ENCODE measurements around the gene LDB3. TPM values are rescaled to one million over a fixed set of nuclear protein-coding genes. Genes with fewer than 3 reads are reported as not detected.

LDB3 gene
- polyA plus RNA-seq, 1 experiment, result 0.83 TPM

- Histone ChIP-seq H3K36me3 (ENCODE audit: control insufficient read depth, insufficient read depth, low read length) (no peaks in the 10 kb centered on the region), H3K4me3 (ENCODE audit: low read depth, low read length) (no peak overlapping the region), H3K27me3 (ENCODE audit: control insufficient read depth, insufficient read depth, low read length) (no peaks in the 10 kb centered on the region)
- ChIA-PET POLR2A (interaction anchor here (0.6 kb wide), 1 partner anchor 22 kb away, joined by 7 read pairs; no protein-coding TSS in a partner anchor), CTCF (interaction anchor here (1.1 to 1.3 kb wide), 2 partner anchors 17 to 317 kb away, joined by 3 read pairs; no protein-coding TSS in a partner anchor)
- TF ChIP-seq CTCF (IDR thresholded peaks at IDR 0.05; ENCODE audit: insufficient read depth, low read depth, low read length), result no peak
- DNase-seq (ENCODE audit: low read depth), result peak; percentile 58
Measured at GRCh38 chr10:86648704-86649427, 19.4 kb upstream of the LDB3 start.

GRCh38 chr10:86649471-86650150, 18.7 kb upstream of the LDB3 start:
- CTCF ChIA-PET, result interaction anchor here (1.1 to 1.3 kb wide), 2 partner anchors 18 to 317 kb away, joined by 3 read pairs; no protein-coding TSS in a partner anchor

GRCh38 chr10:86650151-86650550, 18.2 kb upstream of the LDB3 start:
- POLR2A ChIA-PET, result no interaction called here
- TF ChIP-seq CTCF (IDR thresholded peaks at IDR 0.05; ENCODE audit: insufficient read depth, low read depth, low read length), result no peak
- no peaks in the 10 kb centered on the region for H3K27me3 ChIP-seq (ENCODE audit: control insufficient read depth, insufficient read depth, low read length)
- CTCF ChIA-PET, result interaction anchor here (1.1 kb wide), 1 partner anchor 316 kb away, joined by 3 read pairs; no protein-coding TSS in a partner anchor
- no peaks in the 10 kb centered on the region for H3K36me3 ChIP-seq (ENCODE audit: control insufficient read depth, insufficient read depth, low read length)
- DNase-seq (ENCODE audit: low read depth), result no peak
- H3K4me3 ChIP-seq (ENCODE audit: low read depth, low read length), result no peak overlapping the region

More at GRCh38 chr10:86649471-86650150, 18.7 kb upstream of the LDB3 start:
- POLR2A ChIA-PET, result interaction anchor here (0.6 kb wide), 1 partner anchor 23 kb away, joined by 7 read pairs; no protein-coding TSS in a partner anchor
- DNase-seq (ENCODE audit: low read depth), result no peak
- Histone ChIP-seq H3K27me3 (ENCODE audit: control insufficient read depth, insufficient read depth, low read length) (no peaks in the 10 kb centered on the region), H3K4me3 (ENCODE audit: low read depth, low read length) (no peak overlapping the region), H3K36me3 (ENCODE audit: control insufficient read depth, insufficient read depth, low read length) (no peaks in the 10 kb centered on the region)
- TF ChIP-seq CTCF (IDR thresholded peaks at IDR 0.05; ENCODE audit: insufficient read depth, low read depth, low read length), result no peak

- no peak overlapping the region for H3K4me3 ChIP-seq (ENCODE audit: low read depth, low read length)
- DNase-seq (ENCODE audit: low read depth), result no peak
- no peak for TF ChIP-seq CTCF (IDR thresholded peaks at IDR 0.05; ENCODE audit: insufficient read depth, low read depth, low read length)
- no peaks in the 10 kb centered on the region for H3K27me3 ChIP-seq (ENCODE audit: control insufficient read depth, insufficient read depth, low read length)
- ChIA-PET CTCF (interaction anchor here (1.1 kb wide), 1 partner anchor 9 kb away, joined by 4 read pairs; no protein-coding TSS in a partner anchor), POLR2A (no interaction called here)
- H3K36me3 ChIP-seq (ENCODE audit: control insufficient read depth, insufficient read depth, low read length), result no peaks in the 10 kb centered on the region
Measured at GRCh38 chr10:86651021-86651471, 17.3 kb upstream of the LDB3 start.

Data from BJ (cell line).